ENCODE measurements around the gene RMND5B.
"Not testable (repeated sequence)": the region's sequence is repeated elsewhere in the genome, so short reads cannot be mapped to it uniquely, and the experiment has no call there.

RMND5B gene, protein sequence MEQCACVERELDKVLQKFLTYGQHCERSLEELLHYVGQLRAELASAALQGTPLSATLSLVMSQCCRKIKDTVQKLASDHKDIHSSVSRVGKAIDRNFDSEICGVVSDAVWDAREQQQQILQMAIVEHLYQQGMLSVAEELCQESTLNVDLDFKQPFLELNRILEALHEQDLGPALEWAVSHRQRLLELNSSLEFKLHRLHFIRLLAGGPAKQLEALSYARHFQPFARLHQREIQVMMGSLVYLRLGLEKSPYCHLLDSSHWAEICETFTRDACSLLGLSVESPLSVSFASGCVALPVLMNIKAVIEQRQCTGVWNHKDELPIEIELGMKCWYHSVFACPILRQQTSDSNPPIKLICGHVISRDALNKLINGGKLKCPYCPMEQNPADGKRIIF

DNA sequence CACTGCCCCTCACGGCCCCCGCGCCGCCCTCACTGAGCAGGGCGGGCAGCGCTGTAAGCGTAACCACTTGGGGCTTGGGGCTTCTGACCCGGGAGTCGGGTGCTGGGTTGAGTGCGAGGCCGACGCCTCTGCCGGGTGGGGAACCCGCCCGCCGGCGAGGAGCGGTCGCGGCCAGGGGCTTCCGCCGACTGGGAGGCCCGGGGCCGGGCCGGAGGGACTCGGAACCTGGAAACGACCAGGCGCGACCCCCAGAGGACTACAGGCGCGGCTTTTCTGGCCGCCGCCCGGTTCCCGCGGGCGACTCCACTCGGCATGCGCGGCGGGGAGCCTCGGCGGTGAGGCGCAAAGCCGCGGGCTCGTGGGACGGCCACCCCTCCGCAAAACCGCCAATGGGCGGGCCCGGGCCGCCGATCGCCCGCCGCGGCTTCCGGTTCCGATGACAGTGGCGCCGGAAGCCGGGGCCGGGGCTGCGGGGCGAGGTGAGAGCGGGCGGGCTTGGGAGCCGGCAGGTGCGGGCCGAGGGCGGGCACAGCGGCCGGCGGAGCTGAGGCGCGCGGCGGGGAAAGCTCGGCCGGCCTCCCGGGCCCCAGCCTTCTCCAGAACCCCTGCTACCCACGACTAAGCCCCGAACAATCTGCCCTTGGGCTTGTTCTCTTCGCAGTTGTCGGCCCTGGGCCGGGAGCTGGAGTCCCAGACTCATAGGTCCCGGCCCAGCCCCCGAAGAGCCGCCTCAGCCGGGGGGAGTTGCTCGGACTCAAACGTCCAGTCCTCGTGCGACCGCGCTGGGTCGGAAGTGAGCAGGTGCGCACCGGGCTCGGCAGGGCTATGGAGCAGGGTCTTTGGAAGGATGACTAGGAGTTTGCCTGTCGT, at the start of gene RMND5B:
Gene RMND5B, plus strand, starts transcription at position 439 of the 870 bp plus-strand sequence. CDS start 7,106 bp downstream, outside the sequence.
- peak; percentile 88 for DNase-seq (ENCODE audit: low spot score)

DNA sequence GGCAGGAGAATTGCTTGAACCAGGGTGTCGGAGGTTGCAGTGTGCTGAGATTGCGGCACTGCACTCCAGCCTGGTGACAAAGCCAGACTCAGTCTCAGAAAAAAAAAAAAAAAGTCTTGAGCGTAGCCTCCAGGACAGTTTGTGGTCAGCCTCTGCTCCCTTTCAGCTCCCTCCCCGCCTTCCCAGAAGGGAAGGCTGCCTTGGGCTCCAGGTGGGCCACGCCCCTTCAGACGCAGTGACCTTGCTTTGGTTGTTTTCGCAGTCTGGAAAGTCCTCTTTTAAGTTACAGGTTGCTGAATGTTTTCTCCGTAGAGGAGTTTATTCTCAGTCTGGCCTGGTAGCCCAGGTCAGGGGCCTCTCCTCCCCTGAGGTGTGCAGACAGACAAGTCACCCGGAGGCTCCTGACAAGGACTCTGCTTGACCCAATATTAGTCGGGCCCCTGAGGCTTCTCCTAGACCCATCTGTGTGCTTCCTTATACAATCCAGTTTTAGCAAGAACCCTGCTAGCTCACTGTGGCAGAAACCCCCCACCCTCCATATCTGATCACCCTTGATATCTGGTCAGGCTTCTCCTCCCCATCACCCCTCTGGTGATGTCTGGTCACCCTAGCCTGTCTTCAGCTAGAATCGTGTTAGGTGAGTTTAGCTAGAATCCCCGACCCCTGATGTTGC, 49.1 kb upstream of the RMND5B start:
- no peak for DNase-seq (ENCODE audit: low spot score)

DNA sequence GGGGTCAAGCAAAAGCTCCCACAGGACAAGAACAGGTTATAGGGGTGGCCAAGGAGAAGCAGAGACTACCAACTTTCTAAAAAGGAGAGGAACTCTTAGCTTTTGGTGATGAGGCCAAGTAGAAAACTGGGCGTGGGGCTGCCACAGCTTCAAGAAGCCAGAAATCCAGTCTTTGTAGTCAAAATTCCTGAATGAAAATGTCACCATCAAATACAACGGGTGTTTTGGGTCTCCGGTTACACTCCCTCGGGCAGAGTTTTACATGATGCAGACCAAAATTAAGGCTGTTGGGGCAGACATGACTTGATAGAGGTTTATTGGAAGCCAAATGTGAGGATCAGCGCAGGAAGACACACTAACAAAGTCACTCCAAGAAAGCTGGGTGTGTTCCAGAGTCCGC, 46.9 kb upstream of the RMND5B start:
- DNase-seq (ENCODE audit: low spot score) = no peak

DNA sequence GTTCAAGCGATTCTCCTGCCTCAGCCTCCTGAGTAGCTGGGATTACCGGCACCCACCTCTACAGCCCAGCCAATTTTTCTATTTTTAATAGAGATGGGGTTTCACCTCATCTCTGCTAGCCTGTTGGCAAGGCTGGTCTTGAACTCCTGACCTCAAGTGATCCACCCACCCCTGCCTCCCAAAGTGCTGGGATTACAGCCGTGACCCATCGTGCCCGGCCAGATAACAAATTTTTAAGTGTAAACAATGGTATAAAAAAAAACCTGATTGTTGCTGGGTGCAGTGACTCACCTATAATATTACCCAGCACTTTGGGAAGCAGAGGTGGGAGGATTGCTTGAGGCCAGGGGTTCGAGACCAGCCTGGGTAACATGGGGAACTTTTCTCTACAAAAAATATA, 45.5 kb upstream of the RMND5B start:
- no peak for DNase-seq (ENCODE audit: low spot score)

DNA sequence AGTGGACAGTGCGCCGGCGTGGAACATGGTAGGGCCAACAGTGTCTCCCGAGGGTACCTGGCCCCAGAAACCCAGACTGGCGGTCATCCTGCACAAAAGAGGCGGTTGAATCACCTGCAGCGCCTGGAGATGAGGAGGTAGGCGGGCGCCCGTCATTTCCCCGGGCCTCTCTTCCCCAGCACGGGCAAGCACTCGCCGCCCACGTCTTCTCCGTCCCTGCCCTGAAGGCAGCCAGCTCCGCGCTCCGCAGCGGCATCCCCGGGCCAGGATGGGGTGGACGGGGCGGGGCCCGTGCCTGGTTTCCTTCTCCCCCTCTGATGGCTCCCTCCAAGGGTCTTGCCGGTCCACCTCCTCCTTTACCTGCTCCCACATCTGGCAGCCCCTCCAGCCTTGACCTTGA, 44.5 kb upstream of the RMND5B start:
- no peak for DNase-seq (ENCODE audit: low spot score)

DNA sequence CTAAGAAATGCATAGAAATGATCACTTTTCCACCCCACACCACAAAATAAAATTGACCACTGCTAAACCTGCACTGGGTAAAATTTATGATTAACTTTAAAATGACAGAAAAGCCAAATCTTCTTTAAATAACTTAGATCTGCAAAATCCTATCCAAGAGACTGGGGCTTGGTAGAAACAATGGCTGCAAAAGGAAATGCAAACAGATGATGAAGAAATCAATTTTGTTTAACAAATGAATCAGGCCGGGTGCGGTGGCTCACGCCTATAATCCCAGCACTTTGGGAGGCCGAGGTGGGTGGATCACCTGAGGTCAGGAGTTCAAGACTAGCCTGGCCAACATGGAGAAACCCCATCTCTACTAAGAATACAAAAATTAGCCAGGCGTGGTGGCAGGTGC, 43.6 kb upstream of the RMND5B start:
- DNase-seq (ENCODE audit: low spot score) = not testable (repeated sequence)

DNA sequence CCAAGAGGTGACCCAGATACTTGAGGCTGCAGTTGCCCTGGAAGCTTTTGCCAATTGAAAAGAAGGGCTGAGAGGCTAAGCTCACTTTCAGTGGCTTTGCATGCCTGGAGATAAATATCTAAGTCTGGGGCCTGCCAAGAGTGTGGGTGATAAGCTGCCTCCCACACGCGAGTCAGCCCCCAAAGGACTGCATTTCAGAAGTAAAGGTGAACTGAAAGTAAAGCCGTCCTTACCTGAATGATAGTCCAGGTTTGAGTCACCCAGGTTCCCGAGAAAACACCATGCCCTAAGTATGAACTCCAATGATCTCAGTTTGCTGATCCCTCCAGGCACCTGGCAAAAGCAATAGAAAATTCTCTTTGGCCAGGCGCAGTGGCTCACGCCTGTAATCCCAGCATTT, 40.0 kb upstream of the RMND5B start:
- DNase-seq (ENCODE audit: low spot score) = no peak

DNA sequence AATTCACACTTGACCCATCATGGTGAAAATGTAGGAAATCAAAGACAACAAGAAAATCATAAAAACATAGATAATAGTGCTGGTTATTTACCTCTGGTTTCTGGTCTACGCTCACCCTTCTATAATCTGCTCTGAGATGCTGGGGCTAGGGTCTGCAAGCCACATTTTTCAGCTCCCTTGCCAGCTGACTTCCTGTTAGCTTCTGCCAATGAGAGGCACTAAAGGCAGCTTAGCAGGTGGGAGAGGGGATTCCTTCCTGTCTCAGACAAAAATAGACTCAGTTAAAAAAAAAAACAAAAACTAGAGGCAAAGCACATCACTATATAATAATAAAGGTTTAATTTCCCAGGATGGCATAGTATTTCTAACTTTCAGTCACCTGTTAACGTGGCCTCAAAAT, 37.7 kb upstream of the RMND5B start:
- DNase-seq (ENCODE audit: low spot score) = no peak

DNA sequence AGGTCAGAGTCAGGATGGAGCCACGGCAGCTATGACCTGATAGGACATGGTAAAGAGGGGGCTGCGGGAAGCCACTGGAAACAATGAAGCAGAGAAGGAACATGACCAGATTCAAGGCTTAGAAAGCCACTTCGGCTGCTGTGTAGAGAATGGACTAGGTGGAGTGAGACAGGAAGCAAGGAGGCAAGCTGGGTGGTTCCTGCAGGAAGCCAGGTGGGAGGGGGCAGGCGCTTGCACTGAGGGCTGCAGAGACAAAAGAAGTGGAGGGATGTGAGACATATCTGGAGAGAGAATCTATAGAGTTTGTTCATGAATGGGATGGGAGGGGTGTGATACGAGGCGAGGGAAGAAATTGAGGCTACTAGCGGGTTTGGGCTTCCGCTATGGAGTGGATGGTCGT, 36.5 kb upstream of the RMND5B start:
- no peak for DNase-seq (ENCODE audit: low spot score)

DNA sequence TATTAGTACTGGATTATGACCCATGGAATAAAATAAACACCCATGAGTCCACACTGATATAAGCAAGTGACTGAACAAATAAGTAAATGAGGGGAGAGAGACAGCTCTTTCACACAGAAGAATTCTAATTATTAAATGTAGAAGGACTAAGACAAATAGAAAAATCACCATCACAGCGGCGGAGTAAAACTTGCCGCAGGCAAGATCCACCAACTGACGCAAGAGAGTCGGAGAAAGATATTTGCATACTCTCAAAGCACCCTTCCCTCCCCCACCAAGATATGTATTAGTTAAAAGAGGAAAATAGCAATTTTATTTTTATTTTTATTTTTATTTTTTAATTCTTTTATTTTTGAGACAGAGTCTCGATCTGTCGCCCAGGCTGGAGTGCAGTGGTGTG, 32.1 kb upstream of the RMND5B start:
- DNase-seq (ENCODE audit: low spot score) = no peak

DNA sequence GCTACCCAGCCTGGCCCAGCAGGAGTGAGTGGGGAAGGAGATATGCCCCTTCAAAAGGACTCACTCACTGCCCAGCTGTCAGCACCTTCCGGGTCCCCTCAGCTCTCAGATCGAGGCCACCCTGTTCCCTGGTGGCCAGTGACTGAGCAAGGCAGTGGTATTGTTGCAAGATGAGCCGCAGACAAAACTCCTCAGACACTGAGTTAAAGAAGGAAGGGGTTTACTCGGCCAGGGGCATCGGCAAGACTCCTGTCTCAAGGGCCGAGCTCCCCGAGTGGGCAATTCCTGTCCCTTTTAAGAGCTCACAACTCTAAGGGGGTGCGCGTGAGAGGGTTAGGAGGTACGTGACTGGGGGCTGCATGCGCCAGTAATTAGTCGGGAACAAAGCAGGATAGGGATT, 27.2 kb upstream of the RMND5B start:
- DNase-seq (ENCODE audit: low spot score) = no peak

DNA sequence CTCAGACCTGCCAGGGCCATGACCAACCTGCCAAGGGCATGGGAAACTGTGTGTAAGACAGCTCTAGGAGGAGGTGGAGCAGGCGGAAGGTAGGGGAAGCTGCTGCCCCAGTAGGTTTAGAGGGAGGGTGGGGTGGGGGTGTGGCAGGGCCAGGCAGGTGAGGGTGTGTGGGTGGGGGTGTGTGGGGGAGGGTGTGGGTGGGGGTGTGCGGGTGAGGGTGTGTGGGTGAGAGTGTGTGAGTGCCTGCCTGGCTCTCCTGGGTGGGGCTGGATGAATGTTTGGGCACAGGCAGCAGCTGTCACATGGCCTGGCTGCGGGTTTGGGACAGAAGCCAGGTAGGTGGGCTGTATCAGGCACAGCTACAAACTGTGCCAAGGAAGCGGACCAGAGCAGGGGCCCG, 26.3 kb upstream of the RMND5B start:
- DNase-seq (ENCODE audit: low spot score) = no peak

DNA sequence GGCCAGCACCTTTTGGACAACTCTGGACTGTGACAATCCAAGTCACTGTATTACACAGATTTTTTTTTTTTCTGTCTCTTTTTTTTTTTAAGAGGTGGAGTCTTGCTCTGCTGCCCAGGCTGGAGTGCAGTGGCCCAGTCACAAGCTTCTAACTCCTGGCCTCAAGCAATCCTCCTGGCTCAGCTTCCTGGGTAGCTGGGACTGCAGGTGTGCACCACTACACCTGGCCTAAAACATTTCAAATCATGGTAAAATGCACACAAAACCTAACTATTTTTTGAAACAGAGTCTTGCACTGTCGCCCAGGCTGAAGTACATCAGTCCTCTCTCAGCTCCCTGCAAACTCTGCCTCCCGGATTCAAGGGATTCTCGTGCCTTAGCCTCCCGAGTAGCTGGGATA, 24.7 kb upstream of the RMND5B start:
- no peak for DNase-seq (ENCODE audit: low spot score)

DNA sequence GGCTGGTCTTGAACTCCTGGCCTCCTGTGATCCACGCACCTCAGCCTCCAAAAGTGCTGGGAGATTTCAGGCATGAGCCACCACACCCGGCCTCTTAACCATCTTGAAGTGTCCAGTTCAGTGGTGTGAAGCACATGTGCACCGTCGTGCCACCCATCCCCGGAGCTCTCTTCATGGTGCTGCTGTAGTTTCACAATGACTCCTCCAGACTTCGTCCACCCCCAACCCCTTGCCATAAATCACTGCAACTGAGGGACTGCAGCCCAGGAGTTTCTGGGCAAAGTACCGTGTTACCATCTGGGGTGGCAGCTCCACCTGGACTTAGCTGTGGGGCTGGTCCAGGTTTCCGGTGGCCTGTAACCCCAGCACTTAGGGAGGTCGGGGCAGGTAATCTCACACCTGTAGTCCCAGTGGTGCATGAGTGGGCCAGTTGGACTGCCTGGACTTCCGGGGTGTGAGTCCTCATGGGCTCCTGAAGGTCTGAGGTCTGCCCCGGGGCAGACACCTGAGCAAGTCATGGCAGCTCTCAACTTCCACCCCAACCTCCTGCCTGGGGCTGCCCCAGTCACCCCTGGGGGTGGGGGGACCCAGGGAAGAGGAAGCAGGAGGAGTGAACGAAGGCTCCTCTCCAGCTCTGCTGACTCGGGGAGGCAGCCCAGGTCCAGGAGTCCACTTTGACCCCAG, 24.1 kb upstream of the RMND5B start:
- no peak for DNase-seq (ENCODE audit: low spot score)

DNA sequence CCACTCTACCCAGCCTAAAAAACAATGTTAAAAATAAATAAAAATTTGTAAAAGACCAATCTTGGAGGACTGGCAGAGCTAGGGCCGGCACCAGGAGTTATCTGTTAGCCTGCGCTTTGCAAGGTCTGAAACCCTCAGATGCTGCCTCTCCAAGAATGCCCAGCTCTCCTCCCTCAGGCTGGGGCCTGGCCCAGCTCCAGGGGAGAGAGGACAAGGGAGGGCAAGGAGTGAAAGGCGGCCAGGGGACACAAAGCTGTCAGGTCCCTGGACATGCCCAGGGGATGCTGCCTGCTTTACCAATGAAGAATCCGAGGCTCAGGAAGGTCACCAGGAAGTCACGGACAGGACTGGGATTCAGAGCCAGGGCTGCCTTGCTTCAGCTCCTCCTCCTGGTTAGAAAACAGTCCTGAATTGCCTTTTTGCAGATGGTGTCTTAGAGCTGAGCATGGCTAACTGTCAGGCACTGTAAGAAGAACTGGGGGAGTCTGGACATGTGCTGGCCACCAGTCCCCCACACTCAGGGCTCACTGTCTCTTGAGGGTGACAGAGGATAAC, 23.0 kb upstream of the RMND5B start:
- no peak for DNase-seq (ENCODE audit: low spot score)

DNA sequence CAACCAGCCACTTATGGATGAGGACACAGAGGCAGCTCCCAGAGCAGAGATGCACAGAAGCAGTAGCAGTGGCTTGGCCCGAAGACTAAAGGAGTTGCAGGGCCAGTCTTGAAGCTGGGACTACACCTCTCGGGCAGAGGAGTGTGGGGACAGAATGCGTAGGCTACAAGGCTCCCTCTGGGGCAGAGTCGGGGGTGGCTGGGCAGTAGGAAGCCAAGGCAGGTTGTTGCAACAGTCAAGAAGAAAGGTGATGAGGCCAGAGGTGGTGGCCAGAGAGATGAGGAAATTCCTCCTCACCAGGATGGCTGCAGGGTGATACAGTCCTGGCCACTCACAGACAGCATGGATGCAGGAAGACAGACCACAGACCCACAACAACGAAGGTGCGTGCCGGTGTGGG, 22.4 kb upstream of the RMND5B start:
- DNase-seq (ENCODE audit: low spot score) = no peak

DNA sequence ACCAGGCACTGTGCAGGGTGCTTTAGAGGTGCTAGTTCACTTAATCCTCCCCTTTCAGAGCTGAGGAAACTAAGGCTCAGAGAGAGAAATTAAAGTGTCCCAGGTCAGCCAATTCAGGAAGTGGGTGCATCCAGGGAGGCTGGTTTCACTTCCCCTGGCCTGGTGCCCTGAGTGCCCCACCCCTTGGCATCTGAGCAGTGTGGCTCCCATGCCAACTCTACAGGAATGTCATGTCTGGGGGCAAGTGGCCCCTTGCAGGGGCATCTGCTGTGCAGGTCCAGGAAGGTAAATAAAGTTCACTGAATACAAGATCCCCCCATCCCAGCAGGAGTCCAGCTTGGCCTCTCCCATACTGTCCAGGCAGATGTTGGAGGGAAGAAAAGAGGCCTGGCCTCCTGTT, 21.8 kb upstream of the RMND5B start:
- DNase-seq (ENCODE audit: low spot score) = no peak

DNA sequence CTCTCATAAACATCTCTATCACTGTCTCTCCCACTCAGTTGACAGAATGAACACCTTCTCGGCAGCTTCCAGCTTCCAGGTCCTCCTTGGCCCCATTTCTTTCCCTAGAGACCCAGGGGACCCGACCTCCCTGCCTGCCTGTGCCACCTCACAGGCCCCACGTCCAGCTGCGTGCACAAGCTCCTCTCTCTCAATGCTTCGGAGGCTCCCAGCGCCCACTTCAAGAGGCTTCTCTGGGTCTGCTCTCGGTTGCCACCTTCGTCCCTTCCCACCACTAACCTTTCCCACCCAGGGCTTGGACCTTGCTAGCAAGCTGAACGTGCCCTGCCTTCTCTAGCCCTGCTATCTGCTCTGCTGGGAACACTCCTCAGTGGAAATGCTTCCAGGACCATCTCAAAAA, 20.3 kb upstream of the RMND5B start:
- no peak for DNase-seq (ENCODE audit: low spot score)

DNA sequence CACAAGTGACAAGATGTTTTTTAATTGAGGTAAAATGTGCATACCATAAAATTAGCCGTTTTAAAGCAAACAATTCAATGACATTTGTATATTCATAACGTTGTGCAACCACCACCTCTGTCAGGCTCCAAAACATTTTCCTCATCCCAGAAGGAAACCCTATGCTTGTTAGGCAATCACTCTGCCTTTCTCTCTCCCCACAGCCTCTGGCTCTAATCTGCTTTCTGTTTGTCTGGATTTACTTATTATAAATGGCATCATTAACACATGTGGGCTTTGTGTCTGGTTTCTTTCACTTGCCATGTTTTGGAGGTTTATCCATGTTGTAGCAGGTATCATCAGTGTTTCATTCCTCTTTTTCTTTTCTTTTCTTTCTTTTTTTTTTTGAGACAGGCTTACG, 18.9 kb upstream of the RMND5B start:
- no peak for DNase-seq (ENCODE audit: low spot score)

DNA sequence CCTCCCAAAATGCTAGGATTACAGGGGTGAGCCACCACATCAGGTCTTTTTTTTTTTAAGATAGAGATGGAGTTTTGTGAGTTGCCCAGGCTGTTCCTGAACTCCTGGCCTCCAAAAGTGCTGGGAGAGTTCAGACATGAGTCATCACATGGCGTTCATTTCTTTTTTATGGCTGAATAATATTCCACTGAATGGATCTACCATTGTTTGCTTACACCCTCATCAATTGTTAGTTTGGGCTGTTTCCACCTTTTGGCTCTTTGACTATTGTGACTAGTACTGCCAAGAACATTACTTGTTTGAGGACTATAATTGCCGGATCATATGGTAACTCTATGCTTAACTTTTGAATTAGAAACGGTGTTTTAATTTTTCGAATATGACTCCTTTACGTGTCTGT, 18.3 kb upstream of the RMND5B start:
- DNase-seq (ENCODE audit: low spot score) = no peak

DNA sequence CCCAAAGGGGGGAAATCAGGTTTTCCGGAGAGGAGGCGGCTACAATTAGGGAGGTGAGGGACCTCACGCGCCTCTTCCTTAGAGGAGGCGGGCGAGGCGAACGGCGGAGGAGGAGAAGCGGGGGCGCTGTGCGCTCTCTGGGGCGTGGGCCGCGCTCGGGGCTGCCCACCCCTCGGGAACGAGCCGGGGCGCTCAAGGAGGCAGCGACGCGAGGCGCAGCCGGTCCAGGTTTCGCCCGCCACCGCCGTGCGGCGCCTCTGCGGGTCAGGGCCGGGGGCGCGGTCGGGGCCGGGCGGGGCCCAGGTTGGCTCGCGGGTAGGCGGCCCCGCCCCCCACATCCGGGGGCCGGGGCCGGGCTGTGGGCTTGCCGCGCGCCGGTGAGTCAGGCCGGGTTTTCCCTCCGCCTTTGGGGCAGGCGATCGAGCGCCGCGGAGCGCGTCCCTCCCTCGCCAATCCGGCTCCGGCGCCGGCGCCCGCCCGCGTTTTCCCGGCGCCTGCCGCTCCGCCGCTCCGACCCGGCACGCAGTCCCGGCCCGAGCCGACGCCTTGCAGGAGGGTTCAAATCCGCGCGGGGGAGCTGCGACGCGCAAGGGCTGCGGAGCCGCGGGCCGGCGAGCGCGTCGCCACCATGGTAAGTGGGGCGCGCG, 17.6 kb upstream of the RMND5B start, which contains the start of gene N4BP3:
Gene N4BP3, plus strand, starts transcription at position 392 of the 647 bp plus-strand sequence. CDS start 6,052 bp downstream, outside the sequence.
- peak; percentile 82 for DNase-seq (ENCODE audit: low spot score)
